GM12891 (cell line): Measurements from ENCODE around the gene ARMH1. TPM values are rescaled to one million over a fixed set of nuclear protein-coding genes. Genes with fewer than 3 reads are reported as not detected.
A peak's percentile ranks its signal among the peaks of the same experiment; 100 is the strongest.

Source experiments
- DNase-seq: peaks from one replicate; pipeline ENCODE4 v3.0.0; 2011; ENCODE audit warnings: low spot score; ENCODE audit not compliant: insufficient read length
- FAIRE-seq: peaks from 2 replicates; lab custom pipeline; 2011; peaks lifted over from hg19 to GRCh38; lab: Jason Lieb, UNC
- PAX5 ChIP-seq: IDR thresholded peaks from 2 replicates; pipeline ENCODE4 v1.6.1; 2011; ENCODE audit warnings: low read length, moderate library complexity, mild to moderate bottlenecking; ENCODE audit not compliant: insufficient read depth, severe bottlenecking
- POLR2A ChIP-seq: IDR thresholded peaks from 2 replicates; pipeline ENCODE4 v1.6.1; 2011; ENCODE audit warnings: low read depth, low read length, control low read depth
- POLR2AphosphoS5 ChIP-seq: IDR thresholded peaks from 2 replicates; pipeline ENCODE4 v1.6.1; 2011; ENCODE audit warnings: low read depth, low read length, control low read depth
- POU2F2 ChIP-seq: IDR thresholded peaks from 2 replicates; pipeline ENCODE4 v1.6.1; 2011; ENCODE audit warnings: low read depth, mild to moderate bottlenecking, control low read depth, low read length, moderate library complexity
- SPI1 ChIP-seq: IDR thresholded peaks from 2 replicates; pipeline ENCODE4 v1.6.1; 2011; ENCODE audit warnings: low read depth, low read length, control low read depth
- TAF1 ChIP-seq: IDR thresholded peaks from 2 replicates; pipeline ENCODE4 v1.6.1; 2011; ENCODE audit warnings: low read depth, low read length, control low read depth
- polyA plus RNA-seq: library from polyadenylated mRNA; unstranded; fragments of >200 nt; gene quantifications from one replicate; pipeline ENCODE4 v1.2.1, GENCODE V29; 2012; ENCODE audit warnings: low read depth, missing spikeins, inconsistent platforms; ENCODE audit not compliant: missing spikeins

The ARMH1 gene
- polyA plus RNA-seq: 41.9 TPM

- DNase-seq: peak; percentile 82
- peak; percentile 99 for FAIRE-seq
- TF ChIP-seq TAF1: no peak
- TF ChIP-seq PAX5: no peak
- TF ChIP-seq POLR2AphosphoS5: peak; percentile 75
- peak; percentile 65; the same call in 1 of the 2 replicates for TF ChIP-seq POLR2A
- TF ChIP-seq SPI1: peak; percentile 24; the same call in 1 of the 2 replicates
- TF ChIP-seq POU2F2: peak; percentile 33
Observed at GRCh38 chr1:44674113-44675000, at the start of gene ARMH1, which contains the start of gene TMEM53. TSS of gene ARMH1 (plus strand) at chr1:44674714. CDS start at chr1:44689698, 14,984 bp downstream. TSS of gene TMEM53 (minus strand) at chr1:44674481. CDS start at chr1:44674391, 90 bp downstream.

GRCh38 chr1:44625348-44625747, 49.2 kb upstream of the ARMH1 start:
- TF ChIP-seq PAX5: no peak
- no peak for TF ChIP-seq POLR2AphosphoS5
- TF ChIP-seq POU2F2: no peak
- TF ChIP-seq TAF1: no peak
- no peak for TF ChIP-seq POLR2A
- TF ChIP-seq SPI1: no peak
- DNase-seq (no peak), FAIRE-seq (no peak)

GRCh38 chr1:44628962-44629756, 45.4 kb upstream of the ARMH1 start:
- TF ChIP-seq TAF1 (no peak), SPI1 (no peak), PAX5 (no peak), POU2F2 (no peak), POLR2AphosphoS5 (no peak), POLR2A (no peak)
- FAIRE-seq (no peak), DNase-seq (no peak)

DNA sequence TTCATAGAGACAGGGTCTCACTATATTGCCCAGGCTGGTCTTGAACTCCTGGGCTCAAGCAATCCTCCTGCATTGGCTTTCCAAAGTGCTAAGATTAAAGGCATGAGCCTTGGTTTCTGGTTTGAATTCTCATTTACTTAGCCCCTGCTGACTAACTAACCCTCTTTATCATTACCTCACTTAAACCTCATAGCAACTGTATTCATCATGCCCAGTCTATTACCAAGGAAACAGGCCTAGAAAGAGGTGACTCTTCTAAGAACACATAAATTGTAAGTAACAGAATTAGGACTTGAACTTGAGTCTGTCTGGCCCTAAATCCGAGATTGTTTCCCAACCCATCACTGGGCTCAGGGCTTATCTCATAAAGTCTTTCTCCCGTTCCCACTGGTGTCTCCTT, 44.4 kb upstream of the ARMH1 start:
- DNase-seq: no peak
- no peak for FAIRE-seq
- TF ChIP-seq POLR2AphosphoS5: no peak
- no peak for TF ChIP-seq PAX5

GRCh38 chr1:44631333-44631646, 43.2 kb upstream of the ARMH1 start:
- TF ChIP-seq PAX5 (no peak), TAF1 (no peak), SPI1 (no peak), POLR2AphosphoS5 (no peak), POLR2A (no peak), POU2F2 (no peak)
- DNase-seq (no peak), FAIRE-seq (peak; percentile 51)

DNA sequence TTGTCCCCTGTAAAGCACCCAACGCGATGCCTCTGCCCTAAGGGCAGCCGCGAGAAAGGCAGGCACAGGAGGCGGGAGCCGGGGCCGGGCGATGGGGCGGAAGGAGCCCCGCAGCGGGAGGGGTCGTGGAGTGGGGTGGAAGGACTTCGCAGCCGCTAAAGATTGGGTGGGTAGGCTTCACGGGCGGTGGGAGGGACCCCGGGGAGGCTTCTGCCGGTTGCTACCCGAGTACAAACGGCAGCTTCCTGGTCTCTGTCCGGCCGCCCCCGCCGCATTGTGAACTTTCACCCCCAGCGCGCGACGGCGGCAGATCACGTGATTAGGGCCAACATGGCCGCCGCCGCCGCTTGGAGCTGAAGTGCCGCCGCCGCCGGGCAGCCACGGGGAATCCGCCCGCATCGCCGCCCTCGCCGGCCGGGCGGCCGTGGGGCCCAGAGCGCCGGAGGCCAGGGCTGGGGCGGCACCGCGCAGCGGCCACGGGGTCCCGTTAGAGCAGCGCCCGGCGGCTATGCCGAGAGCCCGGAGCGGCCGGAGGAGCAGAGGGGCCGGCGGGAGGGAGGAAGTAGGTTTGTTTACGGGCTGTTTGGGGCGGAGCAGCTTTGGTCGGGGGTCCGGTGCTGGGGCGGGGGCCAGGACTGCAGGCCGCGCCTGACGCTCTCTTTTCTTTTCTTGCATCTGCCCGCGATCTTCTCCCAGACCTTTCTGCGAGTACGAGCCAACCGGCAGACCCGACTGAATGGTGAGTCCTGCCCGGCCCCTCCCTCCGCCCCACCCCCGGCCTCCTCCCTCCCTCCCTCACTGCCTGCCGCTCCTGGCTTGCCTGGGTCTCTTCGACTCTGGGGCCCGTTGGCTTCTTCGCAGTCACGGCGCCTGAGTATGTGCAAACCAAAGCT, 42.6 kb upstream of the ARMH1 start:
- peak; percentile 84 for TF ChIP-seq TAF1
- TF ChIP-seq POLR2AphosphoS5: peak; percentile 82
- TF ChIP-seq SPI1: peak; percentile 67
- no peak for TF ChIP-seq PAX5
- TF ChIP-seq POU2F2: 0 out of 2 replicates have a peak, but pooled peaks have one; percentile 7
- TF ChIP-seq POLR2A: no peak; the same call in 1 of the 2 replicates
- FAIRE-seq: peak; percentile 78
- DNase-seq: peak; percentile 93

DNA sequence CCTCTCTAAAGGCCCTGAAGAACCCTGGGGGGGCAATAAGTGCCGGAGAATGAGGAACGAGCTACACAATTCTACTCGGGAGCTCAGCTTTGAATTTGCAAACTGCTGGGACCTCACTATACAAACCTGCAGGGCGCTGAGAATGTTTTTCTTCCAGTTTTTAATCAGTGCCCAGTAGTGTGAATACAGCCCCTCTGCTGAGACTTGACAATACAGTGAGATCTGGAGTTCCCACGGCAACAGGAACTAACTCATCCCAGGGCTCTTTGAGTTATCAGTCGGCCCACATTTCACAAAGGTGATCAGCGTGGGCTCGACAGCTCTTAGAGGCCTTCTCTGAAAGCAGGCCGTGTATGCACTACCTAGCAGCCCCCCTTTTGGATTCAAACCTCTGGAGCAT, 41.9 kb upstream of the ARMH1 start:
- peak; percentile 28 for FAIRE-seq
- TF ChIP-seq POLR2A (no peak), POLR2AphosphoS5 (no peak), TAF1 (no peak), SPI1 (no peak), PAX5 (no peak), POU2F2 (no peak)
- no peak for DNase-seq

- TF ChIP-seq SPI1: no peak
- TF ChIP-seq PAX5: no peak
- no peak for TF ChIP-seq POLR2AphosphoS5
- no peak for TF ChIP-seq TAF1
- TF ChIP-seq POLR2A: no peak
- no peak for TF ChIP-seq POU2F2
- DNase-seq (no peak), FAIRE-seq (no peak)
Observed at GRCh38 chr1:44634606-44635189, 39.8 kb upstream of the ARMH1 start.
